Activated CD4-positive, alpha-beta T cell treated with anti-CD3 and anti-CD28 coated beads, Interleukin-2, amount 10 ng/mL, durations not matched to agents 7 days and 5 days (primary cell): ENCODE data around the gene LST1. TPM values are rescaled to one million over a fixed set of nuclear protein-coding genes. Genes with fewer than 3 reads are reported as not detected.

Experiments used
- CTCF ChIA-PET: fragments of 350-600 bp; sonication (Branson Sonifier 250); formaldehyde crosslinking; loops from one replicate; lab custom pipeline; 2021; ENCODE audit warnings: antibody characterized with exemption; lab: Charles Lee
- POLR2A ChIA-PET: fragments of 350-600 bp; sonication (Branson Sonifier 250); formaldehyde crosslinking; loops from one replicate; lab custom pipeline; 2021; ENCODE audit warnings: antibody characterized with exemption; lab: Charles Lee
- DNase-seq: peaks from one replicate; pipeline ENCODE4 v3.0.0-alpha.2; 2020
- H3K27ac Mint-ChIP-seq: one replicate; pipeline ENCODE4 v1.8.0; 2021; ENCODE audit warnings: mild to moderate bottlenecking, moderate library complexity, mixed read lengths
- H3K27me3 Mint-ChIP-seq: one replicate; pipeline ENCODE4 v1.8.0; 2021; ENCODE audit warnings: mixed read lengths
- H3K36me3 Mint-ChIP-seq: one replicate; pipeline ENCODE4 v1.8.0; 2021; ENCODE audit warnings: low read depth, mixed read lengths
- H3K4me1 Mint-ChIP-seq: one replicate; pipeline ENCODE4 v1.8.0; 2021; ENCODE audit warnings: mixed read lengths
- H3K4me3 Mint-ChIP-seq: one replicate; pipeline ENCODE4 v1.8.0; 2021; ENCODE audit warnings: mild to moderate bottlenecking, moderate library complexity, mixed read lengths
- H3K9me3 Mint-ChIP-seq: one replicate; pipeline ENCODE4 v1.8.0; 2021; ENCODE audit warnings: mixed read lengths
- total RNA-seq, 2 experiments: library from RNA; stranded (reverse); gene quantifications; one replicate each; pipeline ENCODE4 v1.2.3, GENCODE V29; 2021

The LST1 gene
- total RNA-seq = 10 to 100 TPM; 33.3 to 36.8 TPM

GRCh38 chr6:31586008-31586407 is at the start of gene LST1:
Gene LST1 (plus strand): TSS chr6:31586277. CDS start chr6:31587300, 1,023 bp downstream.
- H3K4me3 Mint-ChIP-seq = peak within 1 kb of the TSS; percentile 54
- DNase-seq = no peak
- peaks cover 43% of the 10 kb centered on the region for H3K36me3 Mint-ChIP-seq
- ChIA-PET POLR2A (no interaction called here), CTCF (interaction anchor here (0.6 to 30.8 kb wide), 11 partner anchors 4 to 91 kb away, joined by 3 to 576 read pairs (median 5); partner anchors contain the start of genes ATP6V1G2, LST1, LTB and NCR3)
- no peaks in the 10 kb centered on the region for H3K27me3 Mint-ChIP-seq
- peaks cover 66% of the 10 kb centered on the region for H3K4me1 Mint-ChIP-seq
- H3K9me3 Mint-ChIP-seq = no peaks in the 10 kb centered on the region
- H3K27ac Mint-ChIP-seq = peak within 1 kb of the TSS; percentile 94

GRCh38 chr6:31538805-31539400 is 47.2 kb upstream of the LST1 start:
- Mint-ChIP-seq H3K4me3 (peak overlapping the region; percentile 98), H3K36me3 (peaks cover 68% of the 10 kb centered on the region), H3K27ac (peak overlapping the region; percentile 72), H3K4me1 (peaks cover 53% of the 10 kb centered on the region), H3K27me3 (no peaks in the 10 kb centered on the region), H3K9me3 (no peaks in the 10 kb centered on the region)
- ChIA-PET CTCF (interaction anchor here (1.0 to 23.4 kb wide), 3 partner anchors 10 to 83 kb away, joined by 3 to 497 read pairs (median 5); partner anchors contain the start of genes MCCD1 and NCR3), POLR2A (no interaction called here)
- DNase-seq = no peak

GRCh38 chr6:31540640-31541039 is 45.4 kb upstream of the LST1 start:
- no peak for DNase-seq
- ChIA-PET POLR2A (interaction anchor here (1.8 to 2.2 kb wide), 2 partner anchors 35 to 46 kb away, joined by 10 to 13 read pairs; partner anchors contain the start of gene TNF), CTCF (interaction anchor here (0.9 to 23.4 kb wide), 6 partner anchors 10 to 112 kb away, joined by 3 to 497 read pairs (median 12); partner anchors contain the start of genes BAG6, MCCD1, MICB and NCR3)
- Mint-ChIP-seq H3K4me1 (peaks cover 52% of the 10 kb centered on the region), H3K27me3 (no peaks in the 10 kb centered on the region), H3K9me3 (no peaks in the 10 kb centered on the region), H3K27ac (peak overlapping the region; percentile 99), H3K36me3 (peaks cover 51% of the 10 kb centered on the region), H3K4me3 (peak overlapping the region; percentile 98)

GRCh38 chr6:31541059-31541657 is 44.9 kb upstream of the LST1 start:
- Mint-ChIP-seq H3K4me3 (peak overlapping the region; percentile 98), H3K27me3 (no peaks in the 10 kb centered on the region), H3K4me1 (peaks cover 53% of the 10 kb centered on the region), H3K27ac (peak overlapping the region; percentile 99), H3K36me3 (peaks cover 46% of the 10 kb centered on the region), H3K9me3 (no peaks in the 10 kb centered on the region)
- ChIA-PET CTCF (interaction anchor here (1.0 to 23.4 kb wide), 15 partner anchors 10 to 413 kb away, joined by 3 to 497 read pairs (median 4); partner anchors contain the start of genes LTB, MCCD1, MICB and NCR3), POLR2A (interaction anchor here (0.7 to 2.2 kb wide), 5 partner anchors 34 to 635 kb away, joined by 3 to 13 read pairs (median 3); partner anchors contain the start of gene TNF)
- DNase-seq = peak; percentile 81

GRCh38 chr6:31541658-31542521 is 44.2 kb upstream of the LST1 start, which contains the start of gene DDX39B:
Gene DDX39B (minus strand): TSS chr6:31542003. CDS start chr6:31540532, 1,471 bp downstream.
- ChIA-PET POLR2A (interaction anchor here (0.7 to 2.2 kb wide), 5 partner anchors 33 to 636 kb away, joined by 3 to 13 read pairs (median 3); partner anchors contain the start of gene TNF), CTCF (interaction anchor here (0.8 to 23.4 kb wide), 18 partner anchors 9 to 412 kb away, joined by 3 to 497 read pairs (median 4); partner anchors contain the start of genes LTB, MCCD1, MICB and NCR3)
- H3K36me3 Mint-ChIP-seq = peaks cover 40% of the 10 kb centered on the region
- peak; percentile 96 for DNase-seq
- no peaks in the 10 kb centered on the region for H3K27me3 Mint-ChIP-seq
- H3K27ac Mint-ChIP-seq = peak within 1 kb of the TSS; percentile 99
- H3K4me3 Mint-ChIP-seq = peak within 1 kb of the TSS; percentile 98
- no peaks in the 10 kb centered on the region for H3K9me3 Mint-ChIP-seq
- peaks cover 54% of the 10 kb centered on the region for H3K4me1 Mint-ChIP-seq

GRCh38 chr6:31543639-31544038 is 42.4 kb upstream of the LST1 start:
- Mint-ChIP-seq H3K4me3 (no peak overlapping the region), H3K36me3 (peaks cover 27% of the 10 kb centered on the region), H3K4me1 (peaks cover 61% of the 10 kb centered on the region), H3K27ac (no peak overlapping the region), H3K9me3 (no peaks in the 10 kb centered on the region), H3K27me3 (no peaks in the 10 kb centered on the region)
- POLR2A ChIA-PET = no interaction called here
- CTCF ChIA-PET = interaction anchor here (0.6 to 23.4 kb wide), 3 partner anchors 55 to 255 kb away, joined by 4 to 497 read pairs (median 4); partner anchors contain the start of gene NCR3
- DNase-seq = no peak

- Mint-ChIP-seq H3K9me3 (no peaks in the 10 kb centered on the region), H3K36me3 (peaks cover 22% of the 10 kb centered on the region), H3K4me3 (no peak overlapping the region), H3K4me1 (peaks cover 59% of the 10 kb centered on the region), H3K27ac (no peak overlapping the region), H3K27me3 (no peaks in the 10 kb centered on the region)
- ChIA-PET POLR2A (no interaction called here), CTCF (interaction anchor here (2.4 to 23.4 kb wide), 2 partner anchors 43 to 54 kb away, joined by 14 to 497 read pairs; partner anchors contain the start of gene NCR3)
- DNase-seq = no peak
Measured at GRCh38 chr6:31544676-31545075, 41.4 kb upstream of the LST1 start.

GRCh38 chr6:31545291-31545690 is 40.8 kb upstream of the LST1 start:
- no peaks in the 10 kb centered on the region for H3K9me3 Mint-ChIP-seq
- H3K27ac Mint-ChIP-seq = no peak overlapping the region
- ChIA-PET CTCF (interaction anchor here (1.5 to 23.4 kb wide), 4 partner anchors 36 to 64 kb away, joined by 5 to 497 read pairs (median 22); partner anchors contain the start of genes LTB and NCR3), POLR2A (no interaction called here)
- H3K4me1 Mint-ChIP-seq = peaks cover 56% of the 10 kb centered on the region
- H3K4me3 Mint-ChIP-seq = no peak overlapping the region
- DNase-seq = no peak
- peaks cover 18% of the 10 kb centered on the region for H3K36me3 Mint-ChIP-seq
- H3K27me3 Mint-ChIP-seq = no peaks in the 10 kb centered on the region

GRCh38 chr6:31546339-31546957 is 39.6 kb upstream of the LST1 start, which contains the start of gene ATP6V1G2:
Gene ATP6V1G2 (minus strand): TSS chr6:31546608. CDS start chr6:31546559, 49 bp downstream.
- Mint-ChIP-seq H3K4me3 (peak within 1 kb of the TSS; percentile 89), H3K36me3 (peaks cover 14% of the 10 kb centered on the region), H3K27ac (peak within 1 kb of the TSS; percentile 95), H3K27me3 (no peaks in the 10 kb centered on the region), H3K9me3 (no peaks in the 10 kb centered on the region), H3K4me1 (peaks cover 62% of the 10 kb centered on the region)
- peak; percentile 91 for DNase-seq
- ChIA-PET POLR2A (no interaction called here), CTCF (interaction anchor here (0.6 to 23.4 kb wide), 30 partner anchors 10 to 361 kb away, joined by 3 to 497 read pairs (median 4); partner anchors contain the start of genes AIF1, BAG6, HSPA1B and LTB)

- ChIA-PET POLR2A (interaction anchor here (1.6 kb wide), 1 partner anchor 28 kb away, joined by 5 read pairs; the partner anchor contains the start of gene TNF), CTCF (interaction anchor here (0.6 to 23.4 kb wide), 20 partner anchors 9 to 310 kb away, joined by 3 to 497 read pairs (median 4); partner anchors contain the start of genes BAG6, LTA, LTB and NCR3)
- no peaks in the 10 kb centered on the region for H3K9me3 Mint-ChIP-seq
- DNase-seq = peak; percentile 94
- peak within 1 kb of the TSS; percentile 95 for H3K27ac Mint-ChIP-seq
- H3K4me3 Mint-ChIP-seq = peak within 1 kb of the TSS; percentile 89
- peaks cover 64% of the 10 kb centered on the region for H3K4me1 Mint-ChIP-seq
- peaks cover 14% of the 10 kb centered on the region for H3K36me3 Mint-ChIP-seq
- H3K27me3 Mint-ChIP-seq = no peaks in the 10 kb centered on the region
Measured at GRCh38 chr6:31546958-31547726, 38.9 kb upstream of the LST1 start, which contains the start of gene NFKBIL1. Gene NFKBIL1 (plus strand): TSS chr6:31547608. CDS start chr6:31547695, 87 bp downstream.
